ENCODE data around the gene CEP85L. TPM values are rescaled to one million over a fixed set of nuclear protein-coding genes. Genes with fewer than 3 reads are reported as not detected.

Gene CEP85L
- polyA plus RNA-seq, 1 of the 3 experiments (the other 2 are of a cell fraction), result 1.1 TPM

DNA sequence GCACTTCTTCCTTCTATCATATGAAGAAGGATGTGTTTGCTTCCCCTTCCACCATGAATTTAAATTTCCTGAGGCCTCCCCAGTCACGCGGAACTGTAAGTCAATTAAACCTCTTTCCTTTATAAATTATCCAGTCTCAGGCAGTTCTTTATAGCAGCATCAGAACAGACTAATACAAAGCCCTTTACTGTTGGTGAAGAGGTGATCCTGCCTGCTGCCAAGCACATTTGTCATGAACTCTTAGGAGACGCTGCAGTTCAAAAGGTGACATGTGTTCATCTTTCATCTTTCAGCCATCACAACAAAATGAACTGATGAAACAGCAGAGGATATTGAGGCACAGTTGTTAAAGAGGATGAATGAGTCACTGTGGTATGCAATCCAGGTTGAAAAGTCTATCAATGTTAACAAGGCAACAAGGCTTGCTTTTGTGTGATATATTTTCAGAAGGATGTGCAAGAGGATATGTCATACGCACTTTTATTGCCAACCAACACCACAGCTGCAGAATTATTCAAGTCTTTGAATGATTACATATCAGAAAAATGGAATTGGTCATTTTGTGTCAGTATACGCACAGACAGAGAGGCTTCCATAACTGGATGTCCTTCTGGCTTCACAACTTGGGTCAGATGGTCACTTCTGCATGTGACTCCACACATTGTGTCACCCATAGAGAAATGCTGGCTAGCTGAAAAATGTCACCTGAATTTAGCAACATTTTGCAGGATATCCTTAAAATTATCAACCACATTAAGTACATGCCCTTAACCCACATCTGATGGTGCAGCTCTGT is 155.7 kb downstream of the CEP85L start:
- CTCF ChIA-PET, result no interaction called here
- POLR2A ChIA-PET, result interaction anchor here (0.5 kb wide), 1 partner anchor 9 kb away, joined by 3 read pairs; no protein-coding TSS in a partner anchor
- 95% methylated on average over 5 of the region's 5 CpGs for WGBS (ENCODE audit: low lambda C conversion rate)
- Histone ChIP-seq H3K4me2 (no peak overlapping the region), H3F3A (replicated peaks; ENCODE audit: insufficient read depth) (no peaks in the 10 kb centered on the region), H3K9ac (no peak overlapping the region), H3K27me3 (ENCODE audit: insufficient read depth) (no peaks in the 10 kb centered on the region), H2AFZ (ENCODE audit: low read depth) (no peak overlapping the region), H3K4me3 (ENCODE audit: low read depth in 2 of 2, low read length in 1 of 2) (no peak overlapping the region), H3K27ac (ENCODE audit: low read depth in 2 of 2, low read length in 1 of 2) (no peak overlapping the region), H3K9me2 (no peaks in the 10 kb centered on the region), H3K36me3 (replicated peaks in 1 of 2; ENCODE audit: control insufficient read depth in 1 of 2, insufficient read depth in 2 of 2, low read length in 1 of 2) (peaks cover 6 to 10% of the 10 kb centered on the region in 2 experiments), H3K4me1 (ENCODE audit: control insufficient read depth in 1 of 2, insufficient read depth in 2 of 2, low read depth in 1 of 2, low read length in 1 of 2) (peaks cover 0 to 2% of the 10 kb centered on the region in 2 experiments; a peak in 1 of 4 replicates), H4K20me1 (ENCODE audit: insufficient read depth) (no peaks in the 10 kb centered on the region), H3K79me2 (ENCODE audit: insufficient read depth) (no peaks in the 10 kb centered on the region), H3K9me3 (no peaks in the 10 kb centered on the region)
- DNase-seq, result no peak
- TF ChIP-seq NRF1 (IDR thresholded peaks at IDR 0.05; ENCODE audit: low read depth, low read length), result no peak
- no peak for TF ChIP-seq GATA2 (CRISPR knock-in tag; IDR thresholded peaks at IDR 0.05)
- no peak for TF ChIP-seq REST (IDR thresholded peaks at IDR 0.05; ENCODE audit: low read depth, low read length)
- TF ChIP-seq JUND (IDR thresholded peaks at IDR 0.05), result no peak
- TF ChIP-seq POLR2AphosphoS5 (IDR thresholded peaks at IDR 0.05; ENCODE audit: low read depth, low read length), result no peak
- no peak for TF ChIP-seq IRF3 (IDR thresholded peaks at IDR 0.05; ENCODE audit: low read depth, low read length)
- no peak for TF ChIP-seq RFX5 (IDR thresholded peaks at IDR 0.05; ENCODE audit: low read length)
- TF ChIP-seq FOXM1 (IDR thresholded peaks at IDR 0.05; ENCODE audit: low read depth), result no peak
- TF ChIP-seq TAF1 (IDR thresholded peaks at IDR 0.05; ENCODE audit: borderline replicate concordance, low read depth, low read length), result no peak
- TF ChIP-seq USF2 (IDR thresholded peaks at IDR 0.05; ENCODE audit: borderline replicate concordance, low read depth, low read length), result no peak
- TF ChIP-seq RAD21 (IDR thresholded peaks at IDR 0.05; ENCODE audit: low read length), result no peak
- TF ChIP-seq FOSL2 (IDR thresholded peaks at IDR 0.05; ENCODE audit: borderline replicate concordance, low read depth), result no peak
- TF ChIP-seq GABPA (IDR thresholded peaks at IDR 0.05; ENCODE audit: low read depth), result no peak
- TF ChIP-seq EZH2phosphoT487 (IDR thresholded peaks at IDR 0.05; ENCODE audit: borderline replicate concordance, low read depth), result no peak
- no peak for TF ChIP-seq SIN3A (IDR thresholded peaks at IDR 0.05; ENCODE audit: borderline replicate concordance, low read depth, low read length)
- TF ChIP-seq SMC3 (IDR thresholded peaks at IDR 0.05; ENCODE audit: low read depth, low read length), result no peak

All from SK-N-SH (cell line).